Measurements from ENCODE around the gene ACAP2. TPM values are rescaled to one million over a fixed set of nuclear protein-coding genes. Genes with fewer than 3 reads are reported as not detected.
"Not testable (repeated sequence)": the region's sequence is repeated elsewhere in the genome, so short reads cannot be mapped to it uniquely, and the experiment has no call there.

ACAP2 gene
- polyA plus RNA-seq, 3 donors, result 26.7 to 36.3 (median 34.0) TPM

DNA sequence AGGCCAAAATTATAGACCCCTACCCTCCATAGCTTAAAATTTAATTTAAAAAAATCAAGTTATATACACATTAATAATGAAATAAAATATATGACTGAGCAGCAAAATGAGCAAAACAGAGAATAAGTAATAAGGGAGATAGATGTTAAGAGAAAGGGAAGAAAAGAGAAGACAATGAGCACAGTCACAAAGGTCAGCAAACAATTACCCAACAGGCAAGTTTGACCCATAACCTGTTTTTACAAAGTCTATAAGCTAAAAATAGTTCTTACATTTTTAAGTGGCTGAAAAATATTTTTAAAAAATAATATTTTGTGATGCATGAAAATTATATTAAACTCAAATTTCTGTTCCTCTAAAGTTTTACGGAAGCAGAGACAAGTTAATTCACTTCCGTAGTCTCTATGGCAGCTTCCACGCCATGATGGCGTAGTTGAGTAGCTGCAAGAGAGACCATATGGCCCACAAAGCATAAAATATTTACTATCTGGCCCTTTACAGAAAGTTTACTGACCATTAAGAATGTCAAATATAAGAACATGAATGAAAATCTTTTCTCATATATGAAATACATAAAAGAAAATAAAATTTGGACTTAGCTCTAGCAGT is 47.5 kb downstream of the ACAP2 start:
- DNase-seq, result no peak

DNA sequence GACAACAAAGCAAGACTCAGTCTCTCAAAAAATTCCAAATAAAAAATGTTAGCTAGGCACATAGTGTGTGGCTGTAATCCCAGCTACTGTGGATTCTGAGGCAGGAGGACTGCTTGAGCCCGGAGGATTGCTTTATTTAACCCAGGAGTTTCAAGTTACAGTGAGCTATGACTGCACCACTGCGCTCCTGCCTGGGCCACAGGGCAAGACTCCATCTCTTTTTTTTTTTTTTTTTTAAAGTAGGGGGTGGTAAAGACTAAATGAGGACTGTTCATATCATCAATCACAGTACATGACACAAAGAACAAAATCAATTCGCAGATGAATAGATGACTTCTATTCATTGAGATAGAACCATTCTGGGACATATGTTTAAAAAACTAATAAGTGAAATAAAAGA is 48.1 kb downstream of the ACAP2 start:
- DNase-seq, result no peak

- DNase-seq, result no peak
These were observed 48.8 kb downstream of the ACAP2 start for GRCh38 chr3:195394024-195394423.

DNA sequence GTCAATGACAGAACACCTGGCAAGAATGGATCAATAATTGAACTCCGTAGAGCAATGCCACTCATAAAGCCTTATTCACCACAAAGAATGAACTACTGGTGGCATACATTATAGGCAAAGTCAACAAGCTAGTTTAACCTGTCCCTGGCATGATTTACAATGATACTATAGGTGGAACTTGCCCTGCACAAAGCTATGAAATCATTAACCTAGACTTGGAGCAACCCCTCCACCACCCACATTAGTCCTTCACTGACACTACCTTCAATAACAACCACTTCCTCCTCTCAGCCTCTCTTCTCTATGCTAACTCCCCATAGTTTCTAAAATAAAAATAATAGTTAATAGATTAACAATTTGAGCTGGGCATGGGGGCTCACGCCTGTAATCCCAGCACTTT is 54.4 kb downstream of the ACAP2 start:
- peak; percentile 9 for DNase-seq

GRCh38 chr3:195386739-195387138 is 56.1 kb downstream of the ACAP2 start:
- DNase-seq, result no peak

DNA sequence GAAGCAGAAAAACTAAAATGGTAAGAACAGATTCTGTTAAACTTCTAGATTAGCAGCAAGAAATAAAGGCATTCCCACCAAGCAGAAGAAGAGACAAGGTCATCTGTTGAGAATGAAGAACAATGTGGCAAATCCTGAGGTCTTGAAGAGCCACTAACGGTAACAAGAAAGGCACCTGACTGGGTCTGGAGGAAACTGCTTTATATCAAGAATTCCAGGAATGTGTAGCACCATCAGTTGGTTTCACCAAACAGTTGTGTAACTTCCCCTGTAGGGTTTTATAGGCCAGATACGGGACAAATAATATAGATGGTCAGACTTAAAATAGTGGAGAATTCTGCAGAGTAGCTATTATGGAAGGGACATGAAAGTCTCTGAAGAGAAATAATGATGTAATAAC is 57.3 kb downstream of the ACAP2 start:
- DNase-seq, result no peak

DNA sequence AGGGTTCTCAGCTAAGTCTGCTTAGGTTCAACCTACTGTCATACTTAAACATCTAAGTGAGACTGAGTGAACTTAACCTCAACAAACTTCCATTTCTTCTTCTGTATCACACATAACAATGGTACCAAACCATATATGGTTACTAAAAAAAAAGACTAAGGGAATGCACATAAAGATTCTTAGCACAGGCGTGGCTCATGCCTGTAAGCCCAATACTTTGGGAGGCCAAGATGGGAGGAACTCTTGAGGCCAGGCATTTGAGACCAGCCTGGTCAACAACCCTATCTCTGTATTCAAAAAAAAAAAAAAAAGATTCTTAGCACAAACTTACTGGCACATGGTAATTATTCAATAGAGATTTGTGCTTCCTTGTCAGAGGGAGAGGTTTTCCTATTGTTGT is 57.9 kb downstream of the ACAP2 start:
- no peak for DNase-seq

GRCh38 chr3:195372220-195372619 is 70.6 kb downstream of the ACAP2 start:
- no peak for DNase-seq

DNA sequence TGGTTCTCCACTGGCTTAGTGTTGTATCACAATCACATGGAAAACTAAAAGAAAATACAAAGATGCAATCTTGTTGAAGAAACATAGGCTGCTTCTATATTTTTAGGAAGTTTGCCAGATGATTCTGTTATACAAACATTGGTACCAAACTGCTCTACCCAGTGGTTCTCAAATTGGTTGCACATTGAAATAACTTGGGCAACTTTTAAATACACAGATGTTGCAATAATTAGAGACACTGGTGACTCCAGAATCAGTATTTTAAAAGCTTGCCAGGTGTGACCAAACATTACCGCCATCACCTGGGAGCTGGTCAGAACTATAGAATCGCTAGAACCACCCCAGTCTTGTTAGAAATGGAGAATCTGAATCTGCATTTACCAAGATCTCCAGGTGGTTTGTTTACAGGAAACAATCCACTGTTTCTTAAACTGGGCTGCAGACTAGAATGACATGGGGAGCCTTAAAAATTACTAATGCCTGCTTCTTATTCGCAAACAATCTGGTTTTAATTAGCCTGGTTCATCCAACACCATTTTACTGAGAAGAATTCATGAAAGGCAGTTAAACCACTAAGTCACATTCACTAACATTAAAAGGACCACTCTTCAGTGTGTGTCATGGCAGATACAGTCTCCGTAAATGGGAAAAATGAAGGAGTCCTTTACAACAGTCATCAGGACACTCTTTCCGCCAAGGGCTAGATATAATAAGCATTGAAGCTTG is 76.5 kb downstream of the ACAP2 start:
- DNase-seq, result no peak

GRCh38 chr3:195365371-195365770 is 77.4 kb downstream of the ACAP2 start:
- no peak for DNase-seq

GRCh38 chr3:195357797-195358196 is 85.0 kb downstream of the ACAP2 start:
- not testable (repeated sequence) for DNase-seq

DNA sequence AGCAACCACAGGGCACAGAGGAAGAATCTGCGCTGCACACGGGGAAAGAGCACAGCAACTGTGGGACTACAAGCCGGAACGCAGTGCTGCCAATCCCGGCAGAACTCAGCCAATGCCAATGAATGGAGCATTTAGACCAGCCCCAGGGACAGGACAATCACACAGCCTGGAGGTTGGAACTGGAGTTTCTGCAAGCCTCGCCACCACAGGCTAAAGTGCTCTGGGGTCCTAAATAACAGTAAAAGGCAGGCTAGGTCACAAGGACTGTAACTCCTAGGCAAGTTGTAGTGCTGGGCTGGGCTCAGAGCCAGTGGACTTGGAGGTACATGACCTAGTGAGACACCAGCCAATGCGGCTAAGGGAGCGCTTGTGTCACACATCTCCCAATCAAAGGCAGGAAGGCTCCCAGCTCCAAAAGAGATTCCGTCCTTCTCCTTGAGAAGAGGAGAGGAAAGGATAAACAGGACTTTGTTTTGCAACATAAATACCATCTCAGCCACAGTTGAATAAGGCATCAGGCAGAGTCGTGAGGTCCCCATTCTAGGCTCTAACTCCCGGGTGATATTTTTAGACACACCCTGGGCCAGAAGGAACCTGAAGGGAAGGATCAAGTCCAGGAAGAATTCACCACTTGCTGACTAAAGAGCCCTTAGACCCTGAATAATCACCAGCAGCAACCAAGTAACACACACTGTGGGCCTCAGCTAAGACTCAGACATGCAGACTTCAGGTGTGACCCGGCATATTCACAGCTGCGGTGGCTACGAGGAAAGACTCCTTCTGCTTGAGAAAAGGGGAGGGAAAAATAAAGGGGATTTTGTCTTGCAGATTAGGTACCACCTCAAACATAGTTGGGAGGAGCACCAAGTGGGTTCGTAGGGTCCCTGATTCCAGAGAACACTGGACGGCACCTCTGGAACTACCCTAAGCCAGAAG is 86.4 kb downstream of the ACAP2 start:
- no peak for DNase-seq

- not testable (repeated sequence) for DNase-seq
These were observed 88.8 kb downstream of the ACAP2 start for GRCh38 chr3:195354009-195354408.

GRCh38 chr3:195352895-195353488 is 89.8 kb downstream of the ACAP2 start:
- DNase-seq, result no peak

DNA sequence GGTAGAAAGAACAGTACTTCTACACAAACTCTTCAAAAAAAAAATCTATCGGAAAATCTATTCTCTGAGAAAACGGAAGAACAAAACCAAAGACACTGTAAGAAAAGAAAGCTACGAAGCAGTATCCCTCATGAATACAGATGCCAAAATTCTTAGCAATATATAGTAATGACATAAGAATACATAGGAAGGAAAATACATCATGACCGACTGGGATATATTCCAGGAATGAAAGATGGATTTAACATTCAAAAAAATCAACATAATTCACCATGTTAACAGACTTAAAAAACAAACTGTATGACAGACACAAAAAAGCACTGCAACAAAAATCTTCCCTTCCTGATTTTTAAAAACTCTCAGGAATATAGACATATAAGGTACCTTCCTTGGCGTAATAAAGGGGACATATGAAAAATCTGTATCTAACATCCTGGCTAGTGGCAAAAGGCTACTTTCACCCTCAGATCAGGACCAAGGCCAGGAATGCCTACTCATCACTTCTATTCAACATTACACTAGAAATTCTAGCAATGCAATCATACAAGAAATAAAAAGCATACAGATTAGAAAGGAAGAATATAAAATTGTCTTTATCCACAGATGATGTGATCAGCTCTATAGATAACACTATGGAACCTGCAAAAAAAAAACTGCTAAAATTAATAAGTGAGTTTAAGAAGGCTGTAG is 94.2 kb downstream of the ACAP2 start:
- no peak for DNase-seq

- DNase-seq, result no peak
These were observed 105.1 kb downstream of the ACAP2 start for GRCh38 chr3:195337747-195338146.

- DNase-seq, result no peak
These were observed 107.9 kb downstream of the ACAP2 start for GRCh38 chr3:195334967-195335366.

GRCh38 chr3:195319060-195319459 is 123.8 kb downstream of the ACAP2 start:
- no peak for DNase-seq

- no peak for DNase-seq
These were observed 130.1 kb downstream of the ACAP2 start for GRCh38 chr3:195312714-195313113.

DNA sequence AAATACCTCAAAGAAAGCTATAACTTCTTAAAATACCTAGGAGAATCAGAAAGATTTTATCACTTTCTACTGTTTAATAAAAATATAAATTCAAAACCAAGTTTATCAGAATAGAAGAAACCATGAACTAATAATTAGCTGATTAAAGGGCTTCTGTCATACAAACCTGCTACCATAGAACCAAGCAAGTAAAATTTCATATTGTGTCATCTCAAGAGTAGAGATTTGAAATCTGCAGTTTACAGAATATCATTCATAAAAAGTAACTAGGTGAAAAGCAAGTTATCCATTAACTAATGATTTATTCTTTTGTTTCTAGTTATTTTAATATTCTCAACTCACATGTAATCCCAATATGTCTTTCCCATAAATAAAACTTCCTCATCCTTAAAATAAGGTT is 135.1 kb downstream of the ACAP2 start:
- no peak for DNase-seq

DNA sequence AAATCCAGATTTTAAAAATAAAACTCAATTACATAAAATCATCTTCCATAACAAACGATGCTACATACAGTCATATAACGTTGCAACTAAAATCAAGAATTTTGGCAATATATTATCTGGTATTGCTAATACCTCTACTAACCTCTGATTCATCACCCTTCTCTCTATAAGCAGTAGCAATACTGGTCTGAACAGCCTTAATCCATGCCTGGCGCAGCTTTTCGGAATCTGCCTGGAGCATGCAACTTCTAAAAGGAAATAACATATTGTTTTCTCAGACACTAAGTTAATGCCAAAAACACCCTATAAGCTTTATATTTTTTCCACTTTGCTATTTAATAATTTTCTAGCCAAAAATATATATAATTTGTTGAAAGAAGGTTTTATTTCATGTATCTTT is 136.5 kb downstream of the ACAP2 start:
- DNase-seq, result no peak

GRCh38 chr3:195302431-195302830 is 140.4 kb downstream of the ACAP2 start:
- DNase-seq, result no peak

Measured in renal pelvis (tissue), 4 donors.